OCI-M2 (cell line): ENCODE measurements around the gene GSTM4.

Experiments
- DNase-seq: peaks from one replicate; lab custom pipeline; 2025; ENCODE audit not compliant: unreplicated experiment; lab: John Stamatoyannopoulos, UW

GSTM4 gene

GRCh38 chr1:109624201-109625010 is 31.5 kb upstream of the GSTM4 start:
- DNase-seq: no peak

GRCh38 chr1:109625176-109625575 is 30.7 kb upstream of the GSTM4 start:
- no peak for DNase-seq

GRCh38 chr1:109625601-109626560 is 30.0 kb upstream of the GSTM4 start:
- no peak for DNase-seq

- no peak for DNase-seq
Measured at GRCh38 chr1:109626682-109627408, 29.1 kb upstream of the GSTM4 start.

- no peak for DNase-seq
Measured at GRCh38 chr1:109627692-109628399, 28.1 kb upstream of the GSTM4 start.

GRCh38 chr1:109628540-109629321 is 27.2 kb upstream of the GSTM4 start:
- DNase-seq: no peak

GRCh38 chr1:109629372-109630030 is 26.4 kb upstream of the GSTM4 start:
- no peak for DNase-seq

GRCh38 chr1:109630081-109630897 is 25.6 kb upstream of the GSTM4 start:
- DNase-seq: no peak

GRCh38 chr1:109630898-109631512 is 24.9 kb upstream of the GSTM4 start:
- DNase-seq: no peak

- no peak for DNase-seq
Measured at GRCh38 chr1:109631513-109632505, 24.1 kb upstream of the GSTM4 start.

- DNase-seq: no peak
Measured at GRCh38 chr1:109632671-109633346, 23.1 kb upstream of the GSTM4 start.

GRCh38 chr1:109634292-109634691 is 21.6 kb upstream of the GSTM4 start:
- no peak for DNase-seq

- DNase-seq: no peak
Measured at GRCh38 chr1:109634771-109635750, 20.8 kb upstream of the GSTM4 start.

- DNase-seq: no peak
Measured at GRCh38 chr1:109635862-109636200, 20.1 kb upstream of the GSTM4 start.
